HG02938 (cell line): ENCODE data around the gene CARS2.
"Not testable (repeated sequence)": the region's sequence is repeated elsewhere in the genome, so short reads cannot be mapped to it uniquely, and the experiment has no call there.

Experiments
- ATAC-seq: cut with Tn5 transposase; IDR thresholded peaks from one replicate; pipeline ENCODE4 v1.9.1; 2021; ENCODE audit warnings: mild to moderate bottlenecking, moderate library complexity; ENCODE audit not compliant: unreplicated experiment

CARS2 gene, protein sequence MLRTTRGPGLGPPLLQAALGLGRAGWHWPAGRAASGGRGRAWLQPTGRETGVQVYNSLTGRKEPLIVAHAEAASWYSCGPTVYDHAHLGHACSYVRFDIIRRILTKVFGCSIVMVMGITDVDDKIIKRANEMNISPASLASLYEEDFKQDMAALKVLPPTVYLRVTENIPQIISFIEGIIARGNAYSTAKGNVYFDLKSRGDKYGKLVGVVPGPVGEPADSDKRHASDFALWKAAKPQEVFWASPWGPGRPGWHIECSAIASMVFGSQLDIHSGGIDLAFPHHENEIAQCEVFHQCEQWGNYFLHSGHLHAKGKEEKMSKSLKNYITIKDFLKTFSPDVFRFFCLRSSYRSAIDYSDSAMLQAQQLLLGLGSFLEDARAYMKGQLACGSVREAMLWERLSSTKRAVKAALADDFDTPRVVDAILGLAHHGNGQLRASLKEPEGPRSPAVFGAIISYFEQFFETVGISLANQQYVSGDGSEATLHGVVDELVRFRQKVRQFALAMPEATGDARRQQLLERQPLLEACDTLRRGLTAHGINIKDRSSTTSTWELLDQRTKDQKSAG

DNA sequence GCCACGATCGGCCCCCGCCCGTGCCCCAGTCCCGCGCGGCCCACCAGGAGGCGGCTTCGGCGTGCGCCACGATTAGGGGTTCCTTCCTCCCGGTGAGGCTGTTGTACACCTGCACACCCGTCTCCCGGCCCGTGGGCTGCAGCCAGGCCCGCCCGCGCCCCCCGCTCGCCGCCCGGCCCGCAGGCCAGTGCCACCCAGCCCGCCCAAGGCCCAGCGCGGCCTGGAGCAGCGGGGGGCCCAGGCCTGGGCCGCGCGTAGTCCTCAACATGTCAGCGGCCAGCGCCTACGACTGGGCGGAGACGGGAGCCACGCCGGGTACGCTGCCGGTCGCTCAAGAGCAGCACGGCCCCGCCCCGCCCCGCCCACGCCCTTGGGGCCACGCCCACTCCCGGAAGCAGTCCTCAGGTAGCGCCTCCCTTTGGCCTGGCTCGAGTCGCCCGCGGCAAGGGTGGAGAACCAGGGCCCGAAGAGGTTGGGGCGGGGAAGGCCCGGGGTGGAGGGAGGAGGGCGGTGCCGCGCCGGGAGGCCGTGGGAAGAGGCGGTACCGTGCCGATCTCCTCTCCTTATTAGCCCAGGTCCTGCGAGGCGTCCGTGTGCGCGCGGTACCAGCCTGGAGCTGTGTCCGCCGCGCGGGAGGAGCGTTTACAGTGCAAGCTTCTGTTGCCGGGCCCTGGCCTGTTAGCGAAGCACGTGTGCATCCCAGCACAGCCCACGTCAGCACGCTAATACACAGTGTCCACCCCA lies at the start of gene CARS2:
TSS of gene CARS2 (minus strand) at position 291 of the 744 bp plus-strand sequence. CDS start at position 268, 23 bp downstream.
- ATAC-seq = peak; percentile 90

DNA sequence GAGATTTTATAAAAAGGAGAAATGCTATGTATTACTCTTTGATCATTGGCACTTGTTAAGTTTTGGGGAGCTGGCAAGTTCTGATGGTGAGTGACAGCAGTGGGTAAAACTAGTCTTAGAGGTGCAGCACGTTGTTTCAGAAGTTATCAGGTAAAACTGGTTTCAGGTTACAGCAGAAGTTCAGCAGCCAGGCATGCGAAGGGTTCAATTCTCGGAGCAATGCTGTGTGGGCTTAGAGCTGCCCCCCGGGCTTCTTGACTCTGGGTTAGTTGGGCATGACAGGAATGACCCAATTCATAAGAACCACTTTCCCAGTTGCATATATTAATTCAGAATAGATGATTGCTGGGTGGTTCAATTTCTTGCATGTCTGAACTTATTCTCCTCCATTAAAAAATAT lies 42.4 kb upstream of the CARS2 start:
- no peak for ATAC-seq

DNA sequence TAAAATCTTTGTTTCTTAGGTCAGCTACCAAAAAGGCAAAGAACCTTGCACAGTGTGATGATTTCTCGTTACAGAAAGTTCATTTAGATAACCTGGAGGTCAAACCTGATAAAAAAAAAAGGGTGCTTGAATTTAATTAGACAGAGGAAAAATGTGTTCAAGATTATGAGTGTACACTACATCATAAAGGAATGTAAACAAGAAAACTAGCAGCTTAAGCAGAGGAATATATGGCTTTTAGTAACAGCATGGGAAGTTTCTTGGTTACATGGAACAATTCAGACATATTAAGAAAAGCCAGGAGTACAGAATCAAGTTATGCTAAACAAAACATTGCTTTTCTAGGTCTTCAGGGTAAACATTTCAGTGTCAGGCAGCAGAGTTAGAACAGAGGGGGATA lies 40.5 kb upstream of the CARS2 start:
- ATAC-seq = no peak

DNA sequence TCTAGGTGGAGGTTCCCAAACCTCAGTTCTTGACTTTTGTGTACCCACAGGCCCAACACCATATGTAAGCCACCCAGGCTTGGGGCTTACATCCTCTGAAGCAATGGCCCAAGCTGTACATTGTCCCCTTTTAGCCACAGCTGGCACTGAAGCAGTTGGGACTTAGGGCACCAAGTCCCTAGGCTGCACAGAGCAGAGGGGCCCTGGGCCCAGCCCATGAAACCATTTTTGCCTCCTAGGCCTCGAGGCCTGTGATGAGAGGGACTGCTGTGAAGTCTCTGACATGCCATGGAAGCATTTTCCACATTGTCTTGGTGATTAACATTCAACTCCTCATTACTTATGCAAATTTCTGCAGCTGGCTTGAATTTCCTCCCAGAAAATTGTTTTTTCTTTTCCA lies 37.8 kb upstream of the CARS2 start:
- no peak for ATAC-seq

DNA sequence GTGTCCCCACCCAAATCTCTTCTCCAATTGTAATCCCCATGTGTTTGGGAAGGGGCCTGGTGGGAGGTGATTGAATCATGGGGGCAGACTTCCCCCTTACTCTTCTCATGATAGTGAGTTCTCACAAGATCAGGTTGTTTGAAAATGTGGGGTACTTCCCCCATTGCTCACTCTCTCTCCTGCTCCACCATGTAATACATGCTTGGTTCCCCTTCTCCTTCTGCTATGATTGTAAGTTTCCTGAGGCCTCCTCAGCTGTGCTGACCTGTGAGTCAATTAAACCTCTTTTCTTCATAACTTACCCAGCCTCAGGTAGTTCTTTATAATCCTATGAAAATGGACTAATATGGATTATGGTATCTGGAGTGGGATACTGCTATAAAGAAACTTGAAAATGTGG lies 31.6 kb upstream of the CARS2 start:
- no peak for ATAC-seq

DNA sequence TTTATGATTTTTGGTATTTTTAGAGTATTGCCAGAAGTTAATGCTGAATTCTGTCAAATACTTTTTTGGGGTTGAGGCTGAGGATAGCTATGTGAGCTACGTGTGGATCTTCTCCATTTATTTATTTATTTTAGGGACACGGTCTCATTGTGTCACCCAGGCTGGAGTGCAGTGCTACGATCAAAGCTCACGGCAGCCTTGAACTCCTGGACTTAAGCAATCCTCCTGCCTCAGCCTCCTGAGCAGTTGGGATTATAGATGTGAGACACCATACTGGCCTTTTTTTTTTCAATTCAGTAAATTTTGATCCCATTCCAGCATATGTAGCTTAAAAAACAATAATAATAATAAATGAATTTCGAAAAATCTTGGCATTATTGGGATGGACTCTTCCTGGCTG lies 28.6 kb upstream of the CARS2 start:
- ATAC-seq = no peak

DNA sequence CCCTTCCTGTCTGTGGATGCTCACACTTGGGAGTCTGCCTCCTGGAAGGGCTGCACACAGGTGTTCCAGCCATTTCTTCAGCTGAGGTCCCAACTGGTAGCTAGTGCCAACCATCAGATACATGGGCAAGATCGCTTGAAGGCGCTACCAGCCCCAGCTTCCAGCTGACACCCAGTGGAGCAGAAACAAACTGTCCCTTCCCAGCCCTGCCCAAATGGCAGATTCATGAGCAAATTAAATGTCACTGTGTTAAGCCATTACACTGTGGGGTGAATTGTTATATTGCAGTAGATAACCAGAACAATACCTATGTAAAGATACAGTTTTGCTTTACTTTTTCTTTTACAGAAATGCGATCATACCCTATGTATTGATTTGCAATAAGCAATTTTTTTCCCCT lies 25.2 kb upstream of the CARS2 start:
- no peak for ATAC-seq

DNA sequence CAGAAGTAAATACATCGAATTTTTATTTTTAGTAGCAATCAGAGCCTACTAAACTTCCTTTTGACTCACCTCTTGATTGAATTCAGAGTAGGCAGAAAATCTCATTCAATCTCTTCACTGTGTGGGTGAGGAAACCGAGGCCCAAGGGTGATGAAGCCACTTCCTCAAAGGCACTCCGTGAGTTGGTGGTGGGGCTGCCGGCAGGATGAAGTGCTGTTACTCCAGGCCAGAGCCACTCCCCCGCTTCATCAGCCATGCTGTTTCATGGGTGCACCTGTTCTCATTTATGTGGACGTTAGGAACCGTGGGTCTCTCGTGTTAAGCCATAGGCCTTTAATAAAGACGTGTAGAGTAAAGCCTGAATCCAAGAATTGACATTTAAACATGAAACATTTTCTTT lies 20.8 kb upstream of the CARS2 start:
- no peak for ATAC-seq

DNA sequence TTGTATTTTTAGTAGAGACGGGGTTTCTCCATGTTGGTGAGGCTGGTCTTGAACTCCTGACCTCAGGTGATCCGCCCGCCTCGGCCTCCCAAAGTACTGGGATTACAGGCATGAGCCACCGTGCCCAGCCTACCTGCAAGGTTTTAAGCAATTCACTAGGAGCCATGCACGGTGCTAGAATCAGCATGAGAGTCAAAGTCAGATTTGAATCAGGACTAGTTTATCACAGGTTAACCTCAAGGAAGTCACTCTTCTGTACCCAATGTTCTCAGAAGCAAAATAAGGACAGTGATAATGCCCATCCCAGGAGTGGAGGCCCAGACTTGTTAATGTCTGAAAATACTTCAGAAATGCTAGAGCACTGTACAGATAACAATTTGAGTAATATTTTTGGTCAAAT lies 20.2 kb upstream of the CARS2 start:
- ATAC-seq = not testable (repeated sequence)

DNA sequence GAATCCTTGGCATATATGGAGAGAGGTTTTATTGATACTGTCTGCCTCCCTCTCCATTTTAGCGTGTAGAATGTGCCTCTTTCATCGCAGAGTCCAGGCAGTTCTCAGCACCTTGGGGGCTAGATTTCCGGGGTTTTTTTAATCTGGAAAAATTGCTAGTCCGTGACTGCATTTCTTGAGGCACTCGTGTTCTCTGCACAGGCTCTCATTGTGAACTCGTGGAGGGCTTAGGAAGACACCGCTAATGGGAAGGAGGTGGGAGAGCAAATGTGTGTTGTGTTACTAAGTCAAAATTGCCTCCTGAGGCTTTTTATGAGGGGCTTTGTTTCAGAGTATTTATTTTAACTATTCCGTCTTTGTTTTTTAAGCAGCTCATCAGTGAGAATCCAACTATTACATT lies 17.7 kb upstream of the CARS2 start:
- ATAC-seq = no peak

DNA sequence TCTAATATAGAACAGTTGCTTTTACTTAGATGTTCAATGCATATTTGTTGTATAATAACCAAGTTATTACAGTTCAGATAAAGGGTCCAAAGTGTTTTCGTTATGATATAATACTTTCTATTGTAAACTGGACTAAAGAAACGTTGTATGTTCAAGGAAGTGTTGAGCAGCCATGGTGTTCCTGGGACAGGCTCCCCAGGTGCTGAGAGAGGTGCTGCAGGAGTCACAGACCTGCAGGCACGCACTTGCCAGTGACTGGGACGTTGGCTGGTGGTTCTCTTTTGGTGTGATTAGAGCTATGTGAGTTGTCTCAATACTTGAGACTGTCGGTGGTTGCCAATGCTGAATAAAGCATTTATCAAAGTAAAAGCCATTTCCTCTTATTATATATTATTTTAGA lies 17.1 kb upstream of the CARS2 start:
- no peak for ATAC-seq

DNA sequence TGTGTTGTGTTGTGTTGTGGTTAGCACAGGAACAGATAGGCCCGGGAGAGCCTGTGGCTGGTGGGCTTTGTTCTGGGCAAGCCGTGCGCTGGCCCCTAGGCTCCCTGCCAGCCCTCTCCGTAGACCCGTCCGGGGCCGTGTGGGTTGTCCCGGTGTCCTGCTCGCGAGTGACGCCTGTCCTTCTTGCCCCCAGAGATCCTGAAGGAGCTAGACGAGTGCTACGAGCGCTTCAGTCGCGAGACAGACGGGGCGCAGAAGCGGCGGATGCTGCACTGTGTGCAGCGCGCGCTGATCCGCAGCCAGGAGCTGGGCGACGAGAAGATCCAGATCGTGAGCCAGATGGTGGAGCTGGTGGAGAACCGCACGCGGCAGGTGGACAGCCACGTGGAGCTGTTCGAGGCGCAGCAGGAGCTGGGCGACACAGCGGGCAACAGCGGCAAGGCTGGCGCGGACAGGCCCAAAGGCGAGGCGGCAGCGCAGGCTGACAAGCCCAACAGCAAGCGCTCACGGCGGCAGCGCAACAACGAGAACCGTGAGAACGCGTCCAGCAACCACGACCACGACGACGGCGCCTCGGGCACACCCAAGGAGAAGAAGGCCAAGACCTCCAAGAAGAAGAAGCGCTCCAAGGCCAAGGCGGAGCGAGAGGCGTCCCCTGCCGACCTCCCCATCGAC lies 13.3 kb upstream of the CARS2 start:
- ATAC-seq = no peak

DNA sequence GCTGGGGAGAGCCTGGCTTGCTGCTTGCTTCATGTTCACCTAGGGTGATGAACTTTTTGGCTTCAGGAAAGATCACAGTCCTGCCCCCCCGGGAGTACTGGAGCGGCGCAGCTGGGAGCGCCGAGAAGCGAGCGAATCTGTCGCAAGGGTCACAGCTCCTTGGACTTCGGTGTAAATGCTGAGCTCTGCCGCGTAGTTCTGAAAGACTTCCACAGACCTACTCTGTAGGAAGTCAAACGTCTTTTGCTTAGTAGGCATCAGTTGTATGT lies 10.3 kb upstream of the CARS2 start:
- no peak for ATAC-seq

DNA sequence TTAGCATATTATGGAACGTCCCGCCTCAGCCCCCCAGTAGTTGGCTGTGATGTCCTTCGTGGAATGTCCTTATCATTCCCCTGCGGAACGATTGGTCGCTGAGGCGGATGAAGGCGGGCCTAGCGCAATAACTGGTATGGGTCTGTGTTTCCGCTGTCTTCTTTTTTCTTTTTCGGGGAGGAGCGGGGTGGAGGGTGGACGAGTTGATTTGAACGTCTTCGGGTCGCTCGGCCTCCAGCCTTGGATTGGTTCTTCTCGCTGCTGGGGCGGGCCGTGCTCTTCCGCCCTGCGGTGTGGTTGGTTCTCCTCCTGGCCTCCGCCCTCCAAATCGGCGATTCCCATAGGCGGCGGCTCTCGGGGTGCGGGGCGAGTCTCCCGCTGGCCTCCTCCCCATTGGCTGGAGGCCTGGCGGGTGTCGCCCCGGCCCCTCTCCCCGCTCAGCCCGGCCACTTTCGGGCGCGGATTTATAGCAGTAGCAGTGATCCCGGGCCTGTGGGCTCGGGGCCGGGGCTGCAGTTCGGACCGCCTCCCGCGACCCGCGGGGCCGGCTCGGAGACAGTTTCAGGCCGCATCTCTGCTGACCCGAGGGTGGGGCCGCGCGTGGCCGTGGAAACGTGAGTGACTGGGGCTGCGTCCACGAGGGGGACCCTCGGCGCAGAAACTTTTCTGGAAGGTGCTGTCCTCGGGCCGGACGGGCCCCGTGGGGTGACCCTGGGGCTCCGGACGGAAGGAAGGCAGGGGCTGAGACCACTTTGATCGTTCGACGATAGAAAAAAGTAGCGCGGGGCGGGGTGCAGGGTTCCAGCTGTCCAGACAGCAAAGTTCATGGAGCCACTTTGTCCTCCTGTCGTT lies 9.7 kb upstream of the CARS2 start:
- ATAC-seq = peak; percentile 59

DNA sequence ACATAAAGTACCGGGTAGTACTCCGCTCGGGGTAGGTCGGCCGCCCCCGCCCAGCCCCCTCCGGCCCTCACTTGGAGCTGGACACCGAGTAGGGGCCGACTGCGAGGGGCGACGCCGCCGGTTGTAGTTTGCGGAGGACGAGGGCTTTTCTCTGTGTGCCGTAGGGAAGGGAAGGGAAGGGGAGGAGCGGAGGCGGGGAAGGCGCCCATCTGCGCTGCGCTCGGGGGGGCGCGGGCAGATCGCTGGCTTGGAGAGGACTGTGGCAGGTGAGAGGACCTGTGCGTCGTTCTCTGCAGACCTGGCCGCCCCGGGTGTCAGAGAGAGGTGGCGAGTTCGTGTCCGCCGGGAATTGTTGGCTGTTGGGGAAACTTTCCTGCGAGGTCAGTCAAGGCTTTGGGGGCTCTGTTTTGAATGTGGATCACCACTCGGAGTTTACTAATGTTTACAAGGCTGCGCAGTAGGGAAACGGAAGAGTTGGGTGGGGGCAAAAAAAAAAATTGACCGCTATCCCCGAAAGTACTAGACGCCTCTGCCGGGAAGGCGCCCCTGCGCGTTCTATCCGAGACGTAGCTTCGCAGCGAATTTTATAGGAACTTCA lies 9.0 kb upstream of the CARS2 start:
- no peak for ATAC-seq

DNA sequence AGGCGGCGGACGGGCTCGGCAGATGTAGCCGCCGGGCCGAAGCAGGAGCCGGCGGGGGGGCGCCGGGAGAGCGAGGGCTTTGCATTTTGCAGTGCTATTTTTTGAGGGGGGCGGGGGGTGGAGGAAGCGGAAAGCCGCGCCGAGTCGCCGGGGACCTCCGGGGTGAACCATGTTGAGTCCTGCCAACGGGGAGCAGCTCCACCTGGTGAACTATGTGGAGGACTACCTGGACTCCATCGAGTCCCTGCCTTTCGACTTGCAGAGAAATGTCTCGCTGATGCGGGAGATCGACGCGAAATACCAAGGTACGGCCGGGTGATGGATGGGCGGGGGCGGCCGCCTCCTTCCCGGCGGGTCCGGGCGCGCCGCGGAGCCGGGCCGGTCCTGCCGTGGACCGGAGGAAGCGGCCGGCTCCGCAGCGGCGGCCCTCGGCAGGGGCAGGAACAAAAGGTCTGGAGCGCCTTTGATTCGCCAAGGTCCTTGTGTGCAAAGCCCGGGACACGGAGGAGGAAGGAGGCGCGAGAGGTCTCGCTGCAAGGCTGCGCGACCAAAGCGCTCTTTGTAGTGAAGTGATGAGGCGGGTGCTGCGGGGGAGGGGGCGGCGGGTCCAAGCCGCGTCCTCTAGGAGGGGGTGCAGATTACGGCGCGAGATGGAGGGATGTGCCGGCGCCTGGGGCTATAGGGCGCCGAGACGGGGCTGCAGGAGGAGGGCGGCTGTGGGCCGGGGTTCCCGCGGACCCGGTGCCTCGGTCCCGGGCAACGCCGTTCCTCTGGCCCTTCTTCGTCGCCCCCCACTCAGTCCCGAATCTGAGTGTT lies 8.3 kb upstream of the CARS2 start:
- no peak for ATAC-seq

DNA sequence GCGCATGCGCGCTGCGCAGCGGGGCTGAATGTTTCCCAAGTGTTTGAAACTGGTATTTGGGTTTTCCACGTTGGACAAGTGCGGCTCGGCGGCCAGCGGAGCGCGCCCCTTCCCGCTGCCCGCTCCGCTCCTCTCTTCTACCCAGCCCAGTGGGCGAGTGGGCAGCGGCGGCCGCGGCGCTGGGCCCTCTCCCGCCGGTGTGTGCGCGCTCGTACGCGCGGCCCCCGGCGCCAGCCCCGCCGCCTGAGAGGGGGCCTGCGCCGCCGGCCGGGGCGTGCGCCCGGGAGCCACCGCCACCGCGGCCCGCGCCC lies 7.7 kb upstream of the CARS2 start, which contains the start of gene ING1:
TSS of gene ING1 (plus strand) at position 59 of the 311 bp plus-strand sequence. CDS start 450 bp downstream, outside the sequence.
- no peak for ATAC-seq

DNA sequence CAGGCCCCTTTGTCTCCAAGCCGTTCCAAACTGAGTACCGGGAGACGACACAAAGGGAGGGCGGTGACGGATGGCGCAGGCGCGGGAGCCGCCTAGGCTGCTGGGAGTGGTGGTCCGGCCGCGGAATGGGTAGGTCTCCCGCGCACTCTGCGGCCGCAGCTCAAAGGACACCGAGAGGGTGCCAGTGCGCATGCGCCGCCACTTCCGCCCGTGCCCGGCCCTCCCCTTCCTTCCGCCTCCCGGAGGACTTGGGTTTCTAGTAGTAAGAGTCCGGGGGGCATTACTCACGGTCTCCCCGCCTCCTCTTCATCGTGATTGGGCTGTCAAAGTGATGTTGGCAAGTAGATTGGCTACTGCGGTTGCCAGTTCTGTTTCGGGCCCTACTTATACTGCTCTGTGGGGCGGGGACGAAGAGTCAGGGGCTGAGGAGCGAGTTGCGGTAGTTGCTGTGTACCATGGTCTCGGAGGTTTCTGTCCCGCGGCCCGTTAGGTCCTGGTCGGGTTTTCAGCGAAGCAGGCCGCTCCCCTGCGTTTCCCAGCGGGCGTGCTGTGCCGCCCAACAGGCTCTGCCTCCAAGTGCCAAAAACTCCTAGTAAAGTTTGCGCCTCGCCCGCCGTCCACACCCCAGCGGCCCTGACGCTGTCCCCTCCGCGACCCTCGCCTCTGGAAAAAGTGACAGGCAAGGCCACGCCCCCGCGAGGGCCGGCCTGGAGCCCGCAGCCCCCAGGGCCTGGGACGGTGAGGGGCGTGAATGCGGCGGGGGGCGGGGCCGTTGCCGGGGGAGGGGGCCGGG lies 7.1 kb upstream of the CARS2 start:
- ATAC-seq = peak; percentile 48
